GM19025 (cell line): ENCODE measurements around the gene ANAPC2.

ENCODE experiments used
- ATAC-seq: cut with Tn5 transposase; IDR thresholded peaks from one replicate; pipeline ENCODE4 v1.9.1; 2021; ENCODE audit warnings: mild to moderate bottlenecking, low read depth, moderate library complexity; ENCODE audit not compliant: unreplicated experiment

The ANAPC2 gene

DNA sequence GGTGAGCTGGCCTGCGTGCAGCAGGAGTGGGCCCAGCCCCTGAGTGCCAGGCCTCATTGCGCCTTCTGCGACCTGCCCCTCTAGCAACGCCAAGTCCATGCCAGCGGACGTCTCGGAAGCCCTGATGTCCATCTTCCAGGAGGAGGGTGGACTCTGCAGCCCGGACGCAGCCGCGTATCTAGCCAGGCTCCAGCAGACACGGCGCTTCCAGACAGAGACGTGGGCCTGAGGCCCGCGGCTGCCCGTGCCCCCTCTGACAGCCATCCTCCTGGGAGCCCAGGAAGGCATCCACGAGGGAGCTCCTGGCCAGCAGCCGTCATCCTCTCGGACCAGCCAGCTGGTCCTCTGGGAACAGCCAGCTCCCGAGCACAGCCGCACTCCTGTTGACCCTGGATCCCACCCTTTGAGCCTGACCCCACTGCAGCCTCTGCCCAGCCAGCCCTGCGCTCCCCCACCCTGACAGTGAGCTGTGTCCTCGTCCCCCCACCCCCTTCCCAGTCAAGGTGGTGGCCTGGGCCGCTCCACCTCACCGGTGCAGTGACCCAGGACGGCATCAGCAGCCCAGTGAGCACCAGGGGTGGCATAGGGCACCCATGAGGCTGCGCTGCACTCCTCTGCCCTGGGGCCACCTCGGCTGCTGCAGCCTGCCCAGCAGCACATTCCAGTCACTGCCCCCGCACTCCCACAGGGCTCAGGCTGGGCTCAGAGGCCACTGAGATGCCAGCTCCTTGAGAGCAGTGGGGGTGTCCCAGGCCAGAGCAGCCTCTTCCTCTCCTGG lies 28.0 kb upstream of the ANAPC2 start:
- no peak for ATAC-seq

DNA sequence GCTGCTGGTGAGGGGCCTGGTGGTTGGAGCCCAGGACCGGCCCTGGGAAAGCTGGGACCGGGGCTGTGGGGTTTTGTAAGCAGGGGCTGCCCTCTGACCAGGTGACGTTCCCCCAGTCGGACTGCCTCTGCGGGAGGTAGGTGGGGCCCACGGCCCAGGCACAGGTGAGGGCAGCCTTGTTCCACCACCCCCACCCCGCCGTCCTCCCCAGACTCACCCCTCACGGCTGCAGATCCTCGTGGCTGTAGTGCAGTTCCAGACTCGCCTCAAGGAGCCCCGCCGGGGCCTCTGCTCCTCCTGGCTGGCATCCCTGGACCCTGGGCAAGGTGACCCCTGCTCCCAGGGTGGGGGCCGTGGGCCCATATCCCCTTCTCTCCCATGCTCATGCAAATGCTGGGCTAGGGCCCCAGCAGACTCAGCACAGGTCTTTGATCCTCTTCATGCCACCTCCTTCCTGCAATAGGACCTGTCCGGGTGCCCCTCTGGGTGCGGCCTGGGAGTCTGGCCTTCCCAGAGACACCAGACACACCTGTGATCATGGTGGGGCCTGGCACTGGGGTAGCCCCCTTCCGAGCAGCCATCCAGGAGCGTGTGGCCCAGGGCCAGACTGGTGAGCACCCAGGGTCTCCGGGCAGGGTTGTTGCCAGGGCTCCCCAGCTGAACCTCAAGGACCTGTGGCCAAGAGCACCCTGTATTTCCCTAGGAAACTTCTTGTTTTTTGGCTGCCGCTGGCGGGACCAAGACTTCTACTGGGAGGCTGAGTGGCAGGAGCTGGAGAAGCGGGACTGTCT lies 27.0 kb upstream of the ANAPC2 start:
- no peak for ATAC-seq

DNA sequence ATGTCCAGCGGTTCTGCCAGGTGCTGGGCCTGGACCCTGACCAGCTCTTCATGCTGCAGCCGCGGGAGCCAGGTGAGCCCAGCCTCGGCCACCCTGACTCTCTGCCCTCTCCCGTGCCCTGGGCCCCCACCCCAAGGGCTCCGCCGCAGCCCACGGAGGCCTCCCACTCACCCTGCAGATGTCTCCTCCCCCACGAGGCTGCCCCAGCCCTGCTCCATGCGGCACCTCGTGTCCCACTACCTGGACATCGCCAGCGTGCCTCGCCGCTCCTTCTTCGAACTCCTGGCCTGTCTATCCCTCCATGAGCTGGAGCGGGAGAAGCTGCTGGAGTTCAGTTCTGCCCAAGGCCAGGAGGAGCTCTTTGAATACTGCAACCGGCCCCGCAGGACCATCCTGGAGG lies 26.3 kb upstream of the ANAPC2 start:
- ATAC-seq, result no peak

DNA sequence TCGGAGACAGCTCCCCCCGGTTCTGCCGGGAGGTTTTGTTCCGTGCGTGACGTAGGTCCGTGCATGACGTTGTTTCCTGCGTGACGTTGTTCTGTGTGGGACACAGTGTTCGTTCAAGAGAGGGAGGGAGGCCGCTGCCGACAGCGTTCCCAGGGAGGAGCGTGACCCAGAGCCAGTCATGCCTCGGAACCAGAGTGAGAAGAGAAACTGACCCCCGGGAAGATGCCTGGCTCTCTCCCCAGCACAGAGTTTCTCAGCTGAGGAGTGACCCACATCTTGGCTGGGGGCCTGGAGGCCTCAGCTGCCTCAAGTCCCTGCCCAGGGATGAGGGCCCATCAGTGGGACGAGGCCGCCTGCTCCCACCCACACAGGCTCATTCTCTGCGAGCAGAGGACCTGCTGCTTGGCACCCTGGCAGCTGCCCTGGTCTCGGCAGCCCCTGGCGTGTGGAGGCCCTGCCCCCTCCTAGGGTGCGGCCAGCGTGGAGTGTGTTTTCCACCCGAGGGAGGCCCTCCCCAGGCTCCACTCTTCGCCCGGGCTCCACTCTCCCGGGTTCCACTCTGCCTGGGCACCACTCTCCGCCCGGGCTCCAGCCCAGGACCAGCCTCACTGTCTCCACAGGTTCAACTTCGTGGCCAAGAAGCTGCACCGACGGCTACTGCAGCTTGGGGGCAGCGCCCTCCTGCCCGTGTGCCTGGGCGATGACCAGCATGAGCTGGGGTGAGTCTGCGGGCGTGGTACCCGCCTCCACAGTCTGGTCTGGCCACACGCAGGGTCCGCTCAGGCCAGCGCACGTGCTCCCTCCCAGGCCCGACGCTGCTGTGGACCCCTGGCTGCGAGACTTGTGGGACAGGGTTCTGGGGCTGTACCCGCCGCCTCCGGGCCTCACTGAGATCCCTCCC lies 25.1 kb upstream of the ANAPC2 start:
- no peak for ATAC-seq

DNA sequence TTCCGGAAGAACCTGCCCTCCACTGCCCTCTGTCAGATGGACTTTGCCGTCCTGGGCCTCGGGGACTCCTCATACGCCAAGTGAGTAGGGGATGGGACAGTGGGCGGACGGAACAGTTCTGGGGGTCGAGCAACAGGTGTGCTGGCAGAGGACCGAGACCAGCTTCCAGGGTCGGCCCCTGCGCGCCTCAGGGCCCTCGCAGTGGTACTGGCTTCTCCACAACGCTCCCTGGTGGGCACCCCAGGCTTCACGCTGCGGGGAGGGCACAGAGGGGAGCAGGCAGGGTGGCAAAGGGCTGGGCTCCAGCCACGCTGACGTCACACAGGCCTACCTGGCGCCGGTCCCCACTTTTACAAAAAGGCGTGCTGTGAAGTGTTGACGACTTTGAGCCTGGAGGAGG lies 24.2 kb upstream of the ANAPC2 start:
- no peak for ATAC-seq

DNA sequence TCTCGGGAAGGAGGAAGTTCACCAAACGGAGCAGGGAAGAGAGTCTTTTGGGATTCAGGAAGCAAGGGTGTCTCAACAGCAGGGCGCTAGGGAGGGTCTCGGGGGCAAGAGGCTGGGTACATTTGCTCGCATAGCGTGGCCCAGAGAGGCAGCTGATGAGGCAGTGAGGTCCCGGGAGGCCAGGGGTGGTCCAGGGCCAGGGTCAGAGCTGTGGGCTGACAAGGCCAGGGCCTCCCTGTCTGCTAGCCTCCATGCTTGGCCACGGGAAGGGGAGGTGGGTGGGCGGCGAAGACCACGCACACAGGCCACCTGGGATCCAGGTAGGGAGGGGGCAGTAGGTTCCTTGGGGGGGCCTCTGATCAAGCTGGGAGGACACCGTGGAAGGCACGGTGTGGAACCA lies 23.2 kb upstream of the ANAPC2 start:
- no peak for ATAC-seq

DNA sequence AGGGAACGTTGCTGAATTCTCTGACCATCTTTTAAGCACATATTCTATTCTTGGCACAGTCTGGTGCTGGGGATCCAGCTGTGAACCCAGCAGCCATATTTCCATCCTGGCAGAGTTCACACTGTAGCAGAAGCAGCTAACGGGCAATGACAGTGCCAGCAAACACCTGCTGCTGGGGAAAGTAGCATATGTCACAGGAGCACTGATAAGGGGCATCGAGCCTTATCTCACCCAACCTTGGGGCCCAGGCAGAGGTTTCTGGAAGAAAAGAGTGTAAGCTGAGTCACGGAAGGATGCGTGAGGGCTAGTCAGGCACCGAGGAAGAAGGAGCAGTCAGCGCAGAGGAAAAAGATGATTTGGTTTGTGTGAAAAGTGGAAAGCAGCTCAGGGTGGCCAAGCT lies 18.2 kb upstream of the ANAPC2 start:
- no peak for ATAC-seq

- ATAC-seq, result peak; percentile 38
Observed at GRCh38 chr9:137205126-137206069, 17.0 kb upstream of the ANAPC2 start, which contains the start of the genes NDOR1 and TMEM203. TSS of gene NDOR1 (plus strand) at chr9:137205700. CDS start at chr9:137205778, 78 bp downstream. TSS of gene TMEM203 (minus strand) at chr9:137205648. CDS start at chr9:137205414, 234 bp downstream.

- no peak for ATAC-seq
Observed at GRCh38 chr9:137204731-137205125, 16.4 kb upstream of the ANAPC2 start.

DNA sequence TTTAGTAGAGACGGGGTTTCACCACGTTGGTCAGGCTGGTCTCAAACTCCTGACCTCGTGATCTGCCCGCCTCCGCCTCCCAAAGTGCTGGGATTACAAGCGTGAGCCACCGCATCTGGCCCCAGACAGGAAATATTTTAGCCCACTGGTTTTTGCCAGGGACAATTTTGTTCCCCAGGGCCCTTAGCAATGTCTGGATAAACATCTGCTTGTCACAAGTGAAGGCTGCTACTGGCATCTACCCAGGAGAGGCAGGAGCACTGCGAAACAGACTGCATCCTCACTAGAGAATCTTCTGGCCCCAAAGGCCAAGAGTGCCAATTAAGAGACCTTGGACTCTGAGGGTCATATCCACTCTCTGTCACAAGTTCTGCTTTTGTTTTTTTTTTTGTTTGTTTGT lies 14.6 kb upstream of the ANAPC2 start:
- no peak for ATAC-seq

DNA sequence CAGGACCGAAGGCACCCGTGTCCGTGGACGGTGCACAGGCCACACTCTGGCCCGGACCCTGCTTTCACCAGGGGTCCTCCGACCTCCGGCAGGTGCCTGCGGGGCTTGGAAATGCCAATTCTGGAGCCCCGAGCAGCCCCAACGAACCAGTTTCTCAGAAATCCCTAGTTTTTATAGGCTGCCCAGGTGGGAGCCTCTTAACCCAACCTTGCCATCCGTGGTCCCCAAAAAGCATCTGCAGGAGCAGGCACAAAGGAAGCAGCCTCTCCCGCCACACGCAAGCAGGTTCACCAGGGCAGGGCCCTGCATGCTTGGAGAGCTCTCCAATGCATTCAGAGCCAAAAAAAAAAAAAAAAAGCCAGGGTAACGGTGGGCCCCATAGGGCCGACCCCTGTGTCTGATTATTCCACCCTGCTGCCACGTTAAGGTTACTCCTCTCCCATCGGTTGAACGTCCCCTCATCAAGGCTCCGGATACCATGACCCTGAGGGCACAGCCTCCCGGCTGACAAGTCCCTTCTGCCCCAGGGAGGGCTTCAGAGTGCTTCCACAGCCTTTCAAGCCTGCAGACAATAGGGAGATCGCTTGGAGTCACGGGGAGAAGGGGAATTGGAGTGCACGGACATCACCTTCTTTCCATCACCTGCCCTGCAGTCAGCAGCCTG lies 13.0 kb upstream of the ANAPC2 start:
- no peak for ATAC-seq

- peak; percentile 85 for ATAC-seq
Observed at GRCh38 chr9:137200311-137201204, 12.2 kb upstream of the ANAPC2 start, which contains the start of gene TPRN. TSS of gene TPRN (minus strand) at chr9:137200741. CDS start at chr9:137200711, 30 bp downstream.

GRCh38 chr9:137199411-137200121 lies 11.2 kb upstream of the ANAPC2 start:
- ATAC-seq, result no peak

DNA sequence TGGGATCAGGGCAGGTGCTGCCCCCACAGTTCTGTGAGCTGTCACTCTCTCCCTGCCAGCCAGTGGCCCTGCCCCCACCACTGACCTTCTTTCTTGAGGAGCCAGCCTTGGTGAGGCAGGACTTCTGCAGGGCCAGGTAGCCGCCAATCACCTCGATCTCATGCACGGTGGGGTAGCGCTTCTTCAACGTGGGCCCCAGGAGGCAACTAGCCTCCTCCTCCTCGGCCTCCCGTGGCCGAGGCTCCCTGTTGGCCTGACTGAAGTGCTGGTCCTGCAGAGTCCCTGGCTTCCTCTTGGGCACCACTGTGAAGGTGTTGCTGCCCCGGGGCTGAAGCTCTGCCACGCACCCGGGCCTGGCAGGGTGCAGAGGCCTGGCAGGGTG lies 10.5 kb upstream of the ANAPC2 start:
- ATAC-seq, result no peak

GRCh38 chr9:137198051-137198901 lies 9.9 kb upstream of the ANAPC2 start:
- no peak for ATAC-seq

GRCh38 chr9:137195525-137196220 lies 7.3 kb upstream of the ANAPC2 start:
- ATAC-seq, result no peak
